ENCODE data around the gene CDH11.

The CDH11 gene

GRCh38 chr16:65094009-65094408 lies 27.9 kb downstream of the CDH11 start:
- no peak overlapping the region for H3K4me3 ChIP-seq (ENCODE audit: low read depth, low read length)
- no peak for DNase-seq (ENCODE audit: low read depth, low spot score)
- ChIA-PET POLR2A (no interaction called here), CTCF (interaction anchor here (1.0 kb wide), 1 partner anchor 10 kb away, joined by 3 read pairs; no protein-coding TSS in a partner anchor)
- no peak for TF ChIP-seq CTCF (IDR thresholded peaks at IDR 0.05; ENCODE audit: insufficient read depth, low read length, missing control alignments)

DNA sequence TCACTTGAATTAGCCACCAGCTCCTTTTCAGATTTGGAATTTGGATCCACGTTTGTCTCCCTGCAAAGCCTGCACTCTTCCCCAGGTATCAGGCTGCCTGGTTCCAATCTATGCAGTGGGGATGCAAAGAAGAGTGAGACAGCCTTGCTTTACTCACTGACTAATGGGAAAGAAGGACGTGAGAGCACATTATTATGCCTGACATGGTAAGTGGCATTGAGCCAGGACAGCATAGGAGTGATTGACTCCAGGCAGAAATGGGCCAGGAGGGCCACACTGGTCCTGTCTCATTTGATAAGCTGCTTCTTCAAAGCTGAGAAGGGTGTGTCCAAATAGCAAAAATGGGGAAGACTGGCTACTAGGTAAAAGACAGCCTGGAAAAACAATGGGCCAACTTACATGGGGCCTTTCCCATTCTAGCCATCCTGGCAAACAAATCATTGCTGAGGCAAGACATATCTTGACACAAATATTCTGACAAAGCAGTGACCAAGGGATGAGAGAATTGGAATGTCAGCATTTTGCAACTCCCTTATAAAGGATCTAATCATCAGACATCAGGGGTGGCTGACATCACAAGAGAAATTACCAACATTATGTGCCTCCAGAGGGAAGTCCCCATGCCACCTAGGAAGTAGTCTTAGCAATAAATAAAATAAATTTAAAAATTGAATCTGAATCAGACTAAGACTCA lies 38.6 kb downstream of the CDH11 start:
- no peak overlapping the region for H3K4me3 ChIP-seq (ENCODE audit: low read depth, low read length)
- no peak for TF ChIP-seq CTCF (IDR thresholded peaks at IDR 0.05; ENCODE audit: insufficient read depth, low read length, missing control alignments)
- ChIA-PET CTCF (interaction anchor here (0.6 to 1.9 kb wide), 3 partner anchors 9 to 1154 kb away, joined by 3 to 4 read pairs (median 3); no protein-coding TSS in a partner anchor), POLR2A (no interaction called here)
- no peak for DNase-seq (ENCODE audit: low read depth, low spot score)

GRCh38 chr16:65079549-65079948 lies 42.3 kb downstream of the CDH11 start:
- no peak overlapping the region for H3K4me3 ChIP-seq (ENCODE audit: low read depth, low read length)
- ChIA-PET CTCF (interaction anchor here (1.0 kb wide), 1 partner anchor 16 kb away, joined by 3 read pairs; no protein-coding TSS in a partner anchor), POLR2A (no interaction called here)
- no peak for DNase-seq (ENCODE audit: low read depth, low spot score)
- TF ChIP-seq CTCF (IDR thresholded peaks at IDR 0.05; ENCODE audit: insufficient read depth, low read length, missing control alignments): no peak

DNA sequence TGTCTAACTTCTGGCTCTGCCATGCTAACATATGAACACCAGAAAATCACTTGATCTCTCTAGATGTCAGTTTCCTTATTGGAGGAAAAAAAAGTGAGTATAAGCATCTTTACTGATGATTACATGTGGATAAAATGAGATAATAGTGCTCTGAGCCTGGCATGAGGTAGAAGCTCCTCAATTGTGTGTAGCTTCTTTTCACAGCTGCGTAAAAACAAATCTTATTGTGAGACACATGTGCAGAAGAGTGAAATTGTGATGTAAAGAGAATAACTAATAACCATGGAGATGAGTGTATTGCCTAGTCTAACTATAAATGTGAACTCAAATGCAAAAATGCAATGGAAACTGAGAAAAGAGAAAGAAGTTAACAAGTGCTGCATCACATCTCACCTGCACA lies 44.7 kb downstream of the CDH11 start:
- CTCF ChIA-PET: interaction anchor here (0.6 kb wide), 1 partner anchor 948 kb away, joined by 3 read pairs; no protein-coding TSS in a partner anchor
- no peak for TF ChIP-seq CTCF (IDR thresholded peaks at IDR 0.05; ENCODE audit: insufficient read depth, low read length, missing control alignments)

GRCh38 chr16:65075877-65076276 lies 46.0 kb downstream of the CDH11 start:
- ChIA-PET CTCF (interaction anchor here (1.5 kb wide), 1 partner anchor 10 kb away, joined by 4 read pairs; no protein-coding TSS in a partner anchor), POLR2A (no interaction called here)

More for the DNA sequence above, 44.7 kb downstream of the CDH11 start:
- POLR2A ChIA-PET: no interaction called here
- no peak overlapping the region for H3K4me3 ChIP-seq (ENCODE audit: low read depth, low read length)
- DNase-seq (ENCODE audit: low read depth, low spot score): no peak

More at GRCh38 chr16:65075877-65076276, 46.0 kb downstream of the CDH11 start:
- TF ChIP-seq CTCF (IDR thresholded peaks at IDR 0.05; ENCODE audit: insufficient read depth, low read length, missing control alignments): no peak
- H3K4me3 ChIP-seq (ENCODE audit: low read depth, low read length): no peak overlapping the region
- DNase-seq (ENCODE audit: low read depth, low spot score): no peak
